ENCODE results near the gene ERBB2. TPM values are rescaled to one million over a fixed set of nuclear protein-coding genes. Genes with fewer than 3 reads are reported as not detected.

Gene ERBB2
- total RNA-seq, 1 donor from 2014 or later: 7.1 TPM

- DNase-seq (no peak), ATAC-seq (ENCODE audit: low read depth) (no peak)
- Mint-ChIP-seq H3K9me3 (no peaks in the 10 kb centered on the region), H3K4me3 (no peak overlapping the region), H3K27me3 (peaks cover 4% of the 10 kb centered on the region), H3K36me3 (ENCODE audit: low read depth) (no peaks in the 10 kb centered on the region), H3K27ac (no peak overlapping the region), H3K4me1 (peaks cover 57% of the 10 kb centered on the region)
- ChIA-PET CTCF (interaction anchor here (0.9 to 3.0 kb wide), 4 partner anchors 15 to 54 kb away, joined by 3 to 26 read pairs (median 4); no protein-coding TSS in a partner anchor), POLR2A (interaction anchor here (2.7 kb wide), 1 partner anchor 15 kb away, joined by 19 read pairs; the partner anchor contains the start of gene PGAP3)
- no peak for TF ChIP-seq CTCF (IDR thresholded peaks at IDR 0.05)
- intact Hi-C loops (cut with micrococcal nuclease): loop anchor here (1.0 kb wide), 1 partner anchor 50 kb away; no protein-coding TSS in a partner anchor
Measured at GRCh38 chr17:39672522-39673334, 27.1 kb upstream of the ERBB2 start.

DNA sequence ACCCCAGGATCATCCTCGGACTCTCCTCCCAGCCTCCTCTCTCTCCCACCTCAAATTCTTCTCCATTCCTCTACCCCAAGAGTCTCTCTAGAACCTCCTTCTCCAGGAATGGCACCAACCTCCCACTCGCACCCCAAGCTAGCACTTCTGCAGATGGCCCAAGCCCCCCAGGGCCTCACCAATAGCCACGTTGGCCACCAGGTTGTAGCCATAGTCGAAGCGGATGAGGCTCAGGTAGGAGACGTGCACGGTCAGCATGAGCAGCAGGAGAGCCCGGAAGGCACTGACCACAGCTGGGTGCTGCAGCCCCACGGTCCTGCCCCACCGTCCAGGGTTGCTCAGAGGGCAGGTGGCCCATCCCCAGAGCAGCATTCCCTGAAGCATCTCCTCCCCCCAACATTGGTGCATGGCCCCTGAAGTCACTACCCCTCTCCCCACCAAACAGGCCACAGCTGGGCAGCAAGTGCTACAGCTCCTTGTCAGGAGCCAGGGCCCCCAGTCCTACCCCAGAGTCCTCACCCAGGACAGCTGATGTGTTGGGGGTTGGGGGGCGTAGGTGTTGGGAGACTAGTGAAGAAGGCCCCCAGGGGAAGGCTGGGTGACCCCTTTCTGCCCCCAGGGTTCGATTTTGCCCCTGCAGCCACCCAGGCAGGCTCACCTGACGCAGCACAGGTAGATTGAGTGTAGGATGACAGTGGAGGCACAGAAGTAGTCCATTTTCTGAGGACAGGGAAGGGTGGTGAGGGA lies 26.4 kb upstream of the ERBB2 start:
- Mint-ChIP-seq H3K9me3 (no peaks in the 10 kb centered on the region), H3K27me3 (peaks cover 3% of the 10 kb centered on the region), H3K27ac (peak overlapping the region; percentile 65), H3K4me3 (no peak overlapping the region), H3K36me3 (ENCODE audit: low read depth) (no peaks in the 10 kb centered on the region), H3K4me1 (peaks cover 64% of the 10 kb centered on the region)
- intact Hi-C loops (cut with micrococcal nuclease): no loop called here
- POLR2A ChIA-PET: interaction anchor here (0.6 kb wide), 1 partner anchor 56 kb away, joined by 5 read pairs; no protein-coding TSS in a partner anchor
- no peak for TF ChIP-seq CTCF (IDR thresholded peaks at IDR 0.05)
- CTCF ChIA-PET: no interaction called here
- DNase-seq: no peak
- no peak for ATAC-seq (ENCODE audit: low read depth)

DNA sequence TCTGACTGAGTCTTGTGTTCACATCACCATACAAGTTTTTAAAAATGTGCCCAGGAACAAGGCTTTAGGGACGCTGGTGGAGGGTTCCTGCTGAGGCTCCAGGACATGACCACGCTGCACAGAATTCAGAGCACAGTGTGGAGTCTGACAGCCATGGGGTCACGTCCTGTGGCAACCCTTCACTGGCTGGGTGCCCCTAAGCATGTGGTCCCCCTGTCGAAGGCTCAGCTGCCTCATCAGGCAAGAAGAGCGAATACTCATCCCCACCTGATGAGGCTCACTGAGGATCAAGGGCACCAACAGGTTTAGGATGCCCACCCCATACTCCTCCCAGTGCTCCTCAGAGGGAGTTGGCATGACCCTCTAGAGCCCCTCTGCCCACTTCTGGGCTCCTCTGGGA lies 25.7 kb upstream of the ERBB2 start:
- Mint-ChIP-seq H3K9me3 (no peaks in the 10 kb centered on the region), H3K27ac (peak overlapping the region; percentile 65), H3K4me1 (peaks cover 67% of the 10 kb centered on the region), H3K27me3 (no peaks in the 10 kb centered on the region), H3K36me3 (ENCODE audit: low read depth) (no peaks in the 10 kb centered on the region), H3K4me3 (no peak overlapping the region)
- no peak for ATAC-seq (ENCODE audit: low read depth)
- POLR2A ChIA-PET: interaction anchor here (0.6 to 3.0 kb wide), 7 partner anchors 8 to 123 kb away, joined by 3 to 23 read pairs (median 5); partner anchors contain the start of genes MIEN1, PGAP3 and TCAP
- CTCF ChIA-PET: interaction anchor here (1.3 to 2.2 kb wide), 3 partner anchors 14 to 55 kb away, joined by 4 to 9 read pairs (median 5); partner anchors contain the start of gene PGAP3
- intact Hi-C loops (cut with micrococcal nuclease): no loop called here
- DNase-seq: no peak
- TF ChIP-seq CTCF (IDR thresholded peaks at IDR 0.05): no peak

DNA sequence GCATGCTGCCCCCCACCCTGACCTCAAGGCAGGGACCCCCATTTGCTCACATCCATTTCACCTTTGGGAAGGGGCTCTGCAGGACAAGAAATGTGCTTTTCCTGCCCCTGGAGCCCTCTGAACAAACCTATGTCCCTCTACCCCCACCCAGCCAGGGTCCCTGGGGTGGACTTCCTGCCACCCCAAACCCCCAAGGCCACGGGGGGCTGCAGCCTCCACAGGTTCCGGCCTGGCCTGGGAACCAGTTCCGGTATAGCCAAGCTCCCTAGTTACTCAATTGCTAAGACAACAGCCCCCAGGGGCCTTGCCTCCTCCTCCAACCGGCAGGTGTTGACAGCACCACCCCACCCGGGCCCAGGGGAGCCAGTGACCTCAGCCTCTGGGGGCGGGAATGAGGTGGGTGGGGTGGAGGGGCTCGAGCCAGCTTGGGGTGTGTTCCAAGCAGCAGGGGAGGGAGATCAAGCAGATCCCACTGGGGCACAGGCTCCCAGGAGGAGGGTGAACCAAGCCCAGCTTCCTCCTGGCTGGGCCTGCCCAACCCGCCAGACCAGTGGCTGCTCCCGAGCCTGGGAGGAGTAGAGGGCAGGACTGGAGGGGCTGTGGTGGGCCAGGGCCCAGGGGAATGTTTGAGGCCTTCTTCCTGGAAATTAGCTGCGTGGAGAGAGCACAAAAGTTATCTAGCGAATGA lies 25.0 kb upstream of the ERBB2 start:
- Mint-ChIP-seq H3K4me1 (peaks cover 74% of the 10 kb centered on the region), H3K36me3 (ENCODE audit: low read depth) (no peaks in the 10 kb centered on the region), H3K27ac (peak overlapping the region; percentile 90), H3K9me3 (no peaks in the 10 kb centered on the region), H3K4me3 (no peak overlapping the region), H3K27me3 (no peaks in the 10 kb centered on the region)
- no peak for TF ChIP-seq CTCF (IDR thresholded peaks at IDR 0.05)
- DNase-seq (no peak), ATAC-seq (ENCODE audit: low read depth) (peak; percentile 73)
- ChIA-PET CTCF (interaction anchor here (1.2 to 2.2 kb wide), 5 partner anchors 13 to 55 kb away, joined by 3 to 9 read pairs (median 5); partner anchors contain the start of gene PGAP3), POLR2A (interaction anchor here (0.7 to 3.0 kb wide), 6 partner anchors 9 to 124 kb away, joined by 3 to 23 read pairs (median 4); partner anchors contain the start of genes MIEN1, PGAP3 and TCAP)
- intact Hi-C loops (cut with micrococcal nuclease): no loop called here
